Omental fat pad (tissue), 4 donors: Measurements from ENCODE around the gene CTDNEP1. TPM values are rescaled to one million over a fixed set of nuclear protein-coding genes. Genes with fewer than 3 reads are reported as not detected.

Source experiments
- ATAC-seq: fragments of 150-250 bp; one replicate; pipeline ENCODE4 v1.9.1; 2016; ENCODE audit warnings: mild to moderate bottlenecking, moderate library complexity; ENCODE audit not compliant: low FRiP score
- DNase-seq: peaks from one replicate; pipeline ENCODE4 v3.0.0-alpha.2; 2019; ENCODE audit warnings: low spot score
- total RNA-seq, 4 donors: library from RNA; depleted of rRNA; stranded (reverse); fragments of >200 nt; gene quantifications; one replicate each; pipeline ENCODE4 v1.1.0, GENCODE V29; 2016
- TF ChIP-seq, protein P1 (sequence below), 3 donors: fragments of 450-650 bp; IDR thresholded peaks; one replicate each; pipeline ENCODE4 v1.5.1; 2016 to 2017; ENCODE audit warnings: antibody characterized with exemption in 3 of 3, mild to moderate bottlenecking in 3 of 3, moderate library complexity in 2 of 3

CTDNEP1 gene
- total RNA-seq, 4 donors from 2014 or later = 47.9 to 66.2 (median 61.8) TPM

DNA sequence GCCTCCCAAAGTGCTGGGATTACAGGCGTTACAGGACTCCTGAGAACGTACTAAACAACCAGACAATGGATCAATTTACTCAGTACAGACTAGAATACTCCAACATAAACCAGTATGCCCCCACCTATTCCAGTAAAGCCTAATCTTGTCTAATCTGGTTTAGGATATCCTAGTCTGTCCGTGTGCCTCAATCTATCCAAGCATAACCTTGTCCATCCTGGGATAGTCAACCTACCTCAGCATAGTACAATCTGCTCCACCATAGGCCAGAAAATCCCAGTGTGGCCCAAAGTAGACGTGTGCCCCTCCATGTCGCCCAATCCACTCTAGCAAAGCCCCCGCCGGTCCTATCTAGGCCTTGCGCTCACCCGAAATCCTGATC, 17.8 kb downstream of the CTDNEP1 start:
- TF ChIP-seq, protein P1, sequence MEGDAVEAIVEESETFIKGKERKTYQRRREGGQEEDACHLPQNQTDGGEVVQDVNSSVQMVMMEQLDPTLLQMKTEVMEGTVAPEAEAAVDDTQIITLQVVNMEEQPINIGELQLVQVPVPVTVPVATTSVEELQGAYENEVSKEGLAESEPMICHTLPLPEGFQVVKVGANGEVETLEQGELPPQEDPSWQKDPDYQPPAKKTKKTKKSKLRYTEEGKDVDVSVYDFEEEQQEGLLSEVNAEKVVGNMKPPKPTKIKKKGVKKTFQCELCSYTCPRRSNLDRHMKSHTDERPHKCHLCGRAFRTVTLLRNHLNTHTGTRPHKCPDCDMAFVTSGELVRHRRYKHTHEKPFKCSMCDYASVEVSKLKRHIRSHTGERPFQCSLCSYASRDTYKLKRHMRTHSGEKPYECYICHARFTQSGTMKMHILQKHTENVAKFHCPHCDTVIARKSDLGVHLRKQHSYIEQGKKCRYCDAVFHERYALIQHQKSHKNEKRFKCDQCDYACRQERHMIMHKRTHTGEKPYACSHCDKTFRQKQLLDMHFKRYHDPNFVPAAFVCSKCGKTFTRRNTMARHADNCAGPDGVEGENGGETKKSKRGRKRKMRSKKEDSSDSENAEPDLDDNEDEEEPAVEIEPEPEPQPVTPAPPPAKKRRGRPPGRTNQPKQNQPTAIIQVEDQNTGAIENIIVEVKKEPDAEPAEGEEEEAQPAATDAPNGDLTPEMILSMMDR (IDR thresholded peaks at IDR 0.05) = no peak
- no peak for ATAC-seq
- DNase-seq = no peak

DNA sequence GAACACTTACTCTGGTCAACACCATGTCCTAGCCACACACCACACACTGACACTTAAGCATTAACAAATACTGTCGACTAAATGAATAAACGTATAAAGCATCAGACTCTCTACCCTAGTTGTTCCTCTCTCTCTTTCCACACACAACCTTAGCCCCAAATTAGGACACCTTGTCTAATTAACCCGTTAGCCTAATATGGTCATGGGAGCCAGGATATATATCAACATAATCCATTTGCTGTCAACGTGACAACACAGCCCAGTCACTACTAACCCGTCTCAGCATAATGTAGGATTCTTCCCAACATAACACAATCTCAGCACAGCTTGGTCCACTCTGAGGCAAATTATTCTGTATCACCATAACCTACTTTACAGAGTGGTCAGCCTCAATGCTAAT, 19.4 kb downstream of the CTDNEP1 start:
- no peak for ATAC-seq
- DNase-seq = no peak
- TF ChIP-seq, protein P1 (IDR thresholded peaks at IDR 0.05) = no peak

DNA sequence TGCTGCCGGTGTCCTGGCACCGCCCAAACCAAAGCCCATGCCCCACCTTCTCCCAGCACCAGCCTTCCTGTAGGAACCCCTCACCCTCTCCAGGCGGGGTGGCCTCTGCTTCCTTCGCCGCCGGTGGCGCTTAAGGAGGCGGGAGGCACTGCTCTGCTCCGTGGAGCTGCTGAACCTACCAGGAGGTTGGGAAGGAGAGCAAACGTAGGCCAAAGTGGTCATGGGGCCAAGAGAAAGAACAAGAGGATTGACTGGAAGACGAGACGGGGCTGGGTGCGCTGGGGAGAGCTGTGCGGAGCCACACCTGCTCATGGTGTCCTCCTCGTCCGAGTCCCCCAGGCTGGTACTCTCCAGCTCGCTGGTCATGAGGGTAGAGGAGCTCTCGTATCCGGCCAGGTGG, 22.0 kb downstream of the CTDNEP1 start:
- DNase-seq = no peak
- TF ChIP-seq, protein P1 (IDR thresholded peaks at IDR 0.05) = no peak

DNA sequence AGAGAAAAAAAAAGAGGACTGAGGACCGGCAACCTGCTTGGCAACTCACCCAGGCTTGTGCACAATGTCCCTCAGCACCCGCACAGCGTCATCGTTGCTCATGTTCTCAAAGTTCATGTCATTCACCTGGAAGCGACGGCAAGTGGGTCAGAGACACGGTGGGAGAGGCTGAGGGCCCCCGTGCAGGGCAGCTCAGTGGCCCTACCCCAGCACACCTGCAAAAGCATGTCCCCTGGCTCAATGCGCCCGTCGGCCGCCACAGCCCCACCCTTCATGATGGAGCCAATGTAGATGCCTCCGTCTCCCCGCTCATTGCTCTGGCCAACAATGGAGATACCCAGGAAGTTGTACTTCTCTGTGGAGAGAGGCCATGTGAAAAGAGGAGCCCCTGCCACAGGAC, 22.6 kb downstream of the CTDNEP1 start:
- TF ChIP-seq, protein P1 (IDR thresholded peaks at IDR 0.05) = no peak
- ATAC-seq (no peak), DNase-seq (no peak)

More for the DNA sequence above, 22.0 kb downstream of the CTDNEP1 start:
- no peak for ATAC-seq

DNA sequence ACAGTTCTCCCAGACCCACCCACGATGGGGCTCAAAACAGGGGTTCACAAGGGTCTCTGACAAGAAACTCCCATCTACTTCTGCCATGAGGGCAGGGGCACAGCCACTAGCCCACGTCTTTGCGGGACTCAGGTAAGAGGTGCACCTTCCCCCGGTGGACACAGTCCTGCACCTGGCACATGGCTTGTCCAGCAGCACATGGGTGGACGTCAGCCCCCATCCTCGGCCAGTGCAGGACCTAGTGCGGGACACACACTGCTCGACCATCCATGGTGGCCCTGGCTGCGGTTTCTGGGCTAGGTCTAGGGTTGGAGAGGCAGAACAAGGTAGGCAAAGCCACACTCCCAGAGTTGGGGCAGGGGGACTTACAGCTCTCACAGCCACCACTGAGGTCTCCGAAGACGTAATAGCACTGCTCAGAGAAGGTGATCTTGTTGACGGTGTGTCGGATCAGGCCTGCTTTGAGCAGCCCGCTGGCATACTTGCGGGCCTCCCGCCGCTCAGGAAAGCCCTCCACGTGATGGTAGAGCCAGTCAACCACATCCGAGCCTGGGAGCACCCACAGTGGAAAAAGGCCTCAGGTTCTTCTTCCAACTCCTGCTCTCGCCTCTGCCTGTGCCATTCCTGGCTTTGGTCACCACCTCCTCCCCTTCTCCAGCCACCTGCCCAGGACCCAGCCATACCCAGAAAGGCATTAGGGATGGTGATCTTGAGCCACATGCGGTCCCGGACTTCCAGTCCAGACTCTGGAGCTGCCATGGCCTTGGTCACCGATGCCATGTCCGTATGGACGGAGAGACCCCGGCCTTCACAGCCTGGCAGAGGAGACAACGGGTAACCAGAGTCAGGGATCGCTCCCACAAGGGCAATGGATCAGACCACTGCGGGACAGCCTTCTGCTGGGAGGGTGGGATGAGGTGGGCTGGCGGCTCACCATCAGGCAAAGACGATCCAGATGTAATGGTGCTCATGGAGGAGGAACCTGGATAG, 24.5 kb downstream of the CTDNEP1 start:
- DNase-seq (no peak), ATAC-seq (no peak)
- TF ChIP-seq, protein P1 (IDR thresholded peaks at IDR 0.05) = no peak

DNA sequence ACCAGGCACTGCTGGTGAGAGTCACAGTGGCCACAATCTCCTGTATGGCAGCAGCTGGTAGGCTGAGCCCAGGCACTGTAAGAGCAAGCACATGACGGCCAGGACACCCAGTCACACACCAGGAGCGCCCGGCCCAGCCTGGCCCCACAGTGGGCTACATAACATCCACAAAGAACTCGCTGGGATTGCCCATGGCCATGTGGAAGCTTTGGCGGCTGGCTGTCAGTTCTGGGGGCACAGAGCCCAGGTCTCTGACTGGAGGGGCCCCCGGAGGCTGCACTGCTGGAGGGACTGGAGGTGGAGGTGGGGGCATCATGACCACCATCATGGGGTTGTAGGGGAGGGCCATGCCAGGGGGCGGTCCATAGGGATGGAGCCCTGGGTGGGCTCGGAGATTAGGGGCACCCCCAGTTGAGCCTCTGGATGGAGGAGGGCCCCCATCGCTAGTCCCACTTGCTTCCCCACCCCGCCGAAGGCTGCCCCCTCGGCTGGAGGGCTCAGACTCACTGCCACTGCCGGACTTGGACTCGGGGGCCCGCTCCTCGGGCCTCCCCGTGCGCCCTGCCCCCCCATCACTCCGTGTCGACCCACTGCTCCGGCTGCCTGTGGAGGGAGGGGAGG, 25.7 kb downstream of the CTDNEP1 start:
- TF ChIP-seq, protein P1 (IDR thresholded peaks at IDR 0.05) = no peak

More for the DNA sequence above, 25.7 kb downstream of the CTDNEP1 start:
- no peak for ATAC-seq
- no peak for DNase-seq
